ENCODE data around the gene MDN1. TPM values are rescaled to one million over a fixed set of nuclear protein-coding genes. Genes with fewer than 3 reads are reported as not detected.

Gene MDN1
- total RNA-seq, 2 experiments from 2014 or later, result 53.8 to 56.8 TPM

DNA sequence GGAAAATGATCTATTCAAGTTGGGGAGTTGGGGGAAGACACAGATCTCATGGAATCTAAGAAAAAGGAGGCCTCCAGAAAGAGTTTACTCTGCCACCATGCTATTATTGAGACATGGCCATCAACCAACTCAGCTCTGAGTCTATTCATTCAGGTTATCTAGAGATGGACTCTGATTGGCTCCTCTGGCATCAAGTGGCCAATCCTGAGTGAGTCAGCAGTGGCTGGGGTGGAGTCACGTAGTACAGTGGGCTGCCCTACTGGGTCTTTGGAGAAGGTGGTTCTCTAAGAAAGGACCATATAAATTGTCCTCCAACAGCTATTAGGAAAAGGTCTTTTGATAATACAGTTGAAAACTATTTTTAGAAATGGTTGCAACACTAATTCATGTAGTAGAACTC is 223.1 kb downstream of the MDN1 start:
- Mint-ChIP-seq H3K27me3 (no peaks in the 10 kb centered on the region), H3K4me3 (no peak overlapping the region), H3K27ac (peak overlapping the region; percentile 88), H3K9me3 (peaks cover 11% of the 10 kb centered on the region), H3K4me1 (peaks cover 38% of the 10 kb centered on the region), H3K36me3 (ENCODE audit: low read depth) (peaks cover 23% of the 10 kb centered on the region)
- no peak for DNase-seq
- CTCF ChIA-PET, result no interaction called here
- POLR2A ChIA-PET, result no interaction called here

- ChIA-PET POLR2A (no interaction called here), CTCF (no interaction called here)
- DNase-seq, result peak; percentile 23
- Mint-ChIP-seq H3K27ac (peak overlapping the region; percentile 88), H3K36me3 (ENCODE audit: low read depth) (peaks cover 23% of the 10 kb centered on the region), H3K27me3 (no peaks in the 10 kb centered on the region), H3K4me1 (peaks cover 38% of the 10 kb centered on the region), H3K9me3 (peaks cover 11% of the 10 kb centered on the region), H3K4me3 (no peak overlapping the region)
These were observed 223.5 kb downstream of the MDN1 start for GRCh38 chr6:89596056-89596455.

Other genes starting within 250 kb of the MDN1 start
- gene LYRM2, start 181.0 kb downstream of the MDN1 start, total RNA-seq, result 10 to 100 TPM; 28.0 to 32.0 TPM
- 10 to 100 TPM; 45.1 to 49.6 TPM for gene CASP8AP2, start 10.1 kb upstream of the MDN1 start, total RNA-seq
- not detected for gene GJA10, start 74.7 kb upstream of the MDN1 start, total RNA-seq